C4-2B (cell line): ENCODE measurements around the gene NTN5.

Experiments
- ZFX ChIP-seq: fragments of 450-650 bp; IDR thresholded peaks from 2 replicates; pipeline ENCODE4 v1.6.1; 2017
- TF ChIP-seq, protein P1 (sequence below): fragments of 450-650 bp; conservative IDR thresholded peaks from 2 replicates; pipeline ENCODE4 v1.5.1; 2017; ENCODE audit warnings: mild to moderate bottlenecking

DNA sequence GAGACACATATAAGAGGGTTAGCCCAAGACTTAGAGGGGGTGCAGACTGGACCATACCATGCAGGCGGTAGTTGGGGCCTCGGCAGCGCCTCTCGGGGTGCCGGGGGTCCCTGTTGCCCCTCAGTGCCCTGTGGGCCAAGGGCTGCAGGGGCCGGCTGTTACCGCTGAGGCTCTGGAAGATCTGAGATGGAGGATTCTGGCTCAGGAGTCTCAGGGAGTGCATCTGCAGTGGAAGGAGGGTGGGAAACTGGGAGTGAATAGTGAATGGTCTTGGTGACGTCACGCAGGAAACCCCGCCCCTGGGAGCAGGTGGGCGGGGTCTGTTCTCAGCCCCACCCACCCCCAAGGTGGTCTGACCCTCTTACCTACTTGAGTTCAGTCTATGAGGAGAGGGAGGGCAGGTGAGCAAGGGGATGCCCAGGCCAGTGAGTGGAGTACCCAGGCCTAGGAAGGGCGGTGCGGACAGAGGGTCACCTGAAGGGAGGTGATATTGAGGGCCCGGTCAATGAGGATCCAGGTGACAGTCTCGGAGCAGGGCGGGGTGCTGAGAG, 33.9 kb downstream of the NTN5 start:
- TF ChIP-seq, protein P1, sequence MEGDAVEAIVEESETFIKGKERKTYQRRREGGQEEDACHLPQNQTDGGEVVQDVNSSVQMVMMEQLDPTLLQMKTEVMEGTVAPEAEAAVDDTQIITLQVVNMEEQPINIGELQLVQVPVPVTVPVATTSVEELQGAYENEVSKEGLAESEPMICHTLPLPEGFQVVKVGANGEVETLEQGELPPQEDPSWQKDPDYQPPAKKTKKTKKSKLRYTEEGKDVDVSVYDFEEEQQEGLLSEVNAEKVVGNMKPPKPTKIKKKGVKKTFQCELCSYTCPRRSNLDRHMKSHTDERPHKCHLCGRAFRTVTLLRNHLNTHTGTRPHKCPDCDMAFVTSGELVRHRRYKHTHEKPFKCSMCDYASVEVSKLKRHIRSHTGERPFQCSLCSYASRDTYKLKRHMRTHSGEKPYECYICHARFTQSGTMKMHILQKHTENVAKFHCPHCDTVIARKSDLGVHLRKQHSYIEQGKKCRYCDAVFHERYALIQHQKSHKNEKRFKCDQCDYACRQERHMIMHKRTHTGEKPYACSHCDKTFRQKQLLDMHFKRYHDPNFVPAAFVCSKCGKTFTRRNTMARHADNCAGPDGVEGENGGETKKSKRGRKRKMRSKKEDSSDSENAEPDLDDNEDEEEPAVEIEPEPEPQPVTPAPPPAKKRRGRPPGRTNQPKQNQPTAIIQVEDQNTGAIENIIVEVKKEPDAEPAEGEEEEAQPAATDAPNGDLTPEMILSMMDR: no peak
- TF ChIP-seq ZFX: no peak
